ENCODE data around the gene TOPORS. TPM values are rescaled to one million over a fixed set of nuclear protein-coding genes. Genes with fewer than 3 reads are reported as not detected.

Gene TOPORS
- total RNA-seq, 4 donors from 2014 or later: 18.1 to 21.5 (median 18.3) TPM

- WGBS, 2 donors: 50 to 57% methylated on average over 6 of the region's 6 CpGs
- DNase-seq (ENCODE audit: low spot score in 2 of 2): no peak
- no peak for TF ChIP-seq POLR2A (IDR thresholded peaks at IDR 0.05)
- no peak for TF ChIP-seq CTCF (IDR thresholded peaks at IDR 0.05)
- intact Hi-C loops (cut with DNase I; ENCODE audit: low total_unique reads): loop anchor here (5.0 kb wide), 1 partner anchor 378 kb away; no protein-coding TSS in a partner anchor
- H3K4me3 ChIP-seq (ENCODE audit: low read depth, poor library complexity, severe bottlenecking): no peak overlapping the region
Observed at GRCh38 chr9:32589083-32589723, 36.8 kb upstream of the TOPORS start.

- TF ChIP-seq CTCF (IDR thresholded peaks at IDR 0.05) (no peak), POLR2A (IDR thresholded peaks at IDR 0.05) (no peak)
- H3K4me3 ChIP-seq (ENCODE audit: low read depth, poor library complexity, severe bottlenecking): no peak overlapping the region
- intact Hi-C loops (cut with DNase I; ENCODE audit: low total_unique reads): loop anchor here (5.0 kb wide), 1 partner anchor 379 kb away; no protein-coding TSS in a partner anchor
- DNase-seq (ENCODE audit: low spot score in 2 of 2): no peak
Observed at GRCh38 chr9:32587901-32588300, 35.5 kb upstream of the TOPORS start.

GRCh38 chr9:32584784-32585183 lies 32.4 kb upstream of the TOPORS start:
- TF ChIP-seq POLR2A (IDR thresholded peaks at IDR 0.05): no peak
- TF ChIP-seq CTCF (IDR thresholded peaks at IDR 0.05): no peak
- intact Hi-C loops (cut with DNase I; ENCODE audit: low total_unique reads): loop anchor here (5.0 kb wide), 2 partner anchors 207 to 383 kb away; no protein-coding TSS in a partner anchor
- WGBS, 2 donors: 31 to 40% methylated on average over 2 of the region's 2 CpGs
- no peak overlapping the region for H3K4me3 ChIP-seq (ENCODE audit: low read depth, poor library complexity, severe bottlenecking)
- DNase-seq (ENCODE audit: low spot score in 2 of 2): no peak

GRCh38 chr9:32581512-32582143 lies 29.2 kb upstream of the TOPORS start:
- intact Hi-C loops (cut with DNase I; ENCODE audit: low total_unique reads): loop anchor here (5.0 kb wide), 1 partner anchor 204 kb away; no protein-coding TSS in a partner anchor
- WGBS, 2 donors: 36 to 42% methylated on average over 3 of the region's 3 CpGs
- H3K4me3 ChIP-seq (ENCODE audit: low read depth, poor library complexity, severe bottlenecking): no peak overlapping the region
- TF ChIP-seq POLR2A (IDR thresholded peaks at IDR 0.05): no peak
- no peak for DNase-seq (ENCODE audit: low spot score in 2 of 2)

GRCh38 chr9:32580631-32581300 lies 28.4 kb upstream of the TOPORS start:
- 28 to 34% methylated on average over 3 of the region's 3 CpGs for WGBS, 2 donors
- intact Hi-C loops (cut with DNase I; ENCODE audit: low total_unique reads): loop anchor here (5.0 kb wide), 1 partner anchor 203 kb away; no protein-coding TSS in a partner anchor
- TF ChIP-seq CTCF (IDR thresholded peaks at IDR 0.05) (no peak), POLR2A (IDR thresholded peaks at IDR 0.05) (no peak)
- no peak overlapping the region for H3K4me3 ChIP-seq (ENCODE audit: low read depth, poor library complexity, severe bottlenecking)
- no peak for DNase-seq (ENCODE audit: low spot score in 2 of 2)
